T-cell (primary cell): ENCODE measurements around the gene CRACR2B. TPM values are rescaled to one million over a fixed set of nuclear protein-coding genes. Genes with fewer than 3 reads are reported as not detected.

Source experiments
- ATAC-seq, 4 experiments: fragments of 200-7000 bp in 3 of 4; fragments of 150-1000 bp in 1 of 4; cut with Tn5 transposase; replicated peaks in 1 of 4; 1 replicate in 3 of 4; 2 replicates in 1 of 4; pipeline ENCODE4 v1.10.0; 2021; ENCODE audit warnings: moderate library complexity in 3 of 4, mild to moderate bottlenecking in 2 of 4, moderate number of reproducible peaks in 1 of 4
- CTCF ChIA-PET, 2 donors: fragments of 300-600 bp; sonication (Branson Sonifier 250); formaldehyde crosslinking; loops; one replicate each; lab custom pipeline; 2022; ENCODE audit warnings: antibody characterized with exemption in 2 of 2; lab: Charles Lee
- POLR2A ChIA-PET, 2 donors: fragments of 300-600 bp; sonication (Branson Sonifier 250); formaldehyde crosslinking; loops; one replicate each; lab custom pipeline; 2022; ENCODE audit warnings: antibody characterized with exemption in 2 of 2; lab: Charles Lee
- DNase-seq, 35 experiments: peaks; one replicate each; pipeline versions ENCODE4 v3.0.0 to v3.0.0-alpha.2; 2013 to 2023
- H3K27ac ChIP-seq: one replicate; pipeline ENCODE4 v1.5.1; 2013; ENCODE audit warnings: low read length
- H3K27me3 ChIP-seq, 2 experiments: replicated peaks in 1 of 2; 1 replicate in 1 of 2; 2 replicates in 1 of 2; pipeline versions ENCODE4 v1.6.1 to v1.7.0; 2013; ENCODE audit warnings: low read length in 1 of 2, mixed read lengths in 1 of 2; ENCODE audit not compliant: control insufficient read depth in 2 of 2, insufficient read depth in 2 of 2; ENCODE audit errors: extremely low read depth in 1 of 2
- H3K36me3 ChIP-seq, 2 donors: 1 replicate in 1 of 2; 2 replicates in 1 of 2; pipeline versions ENCODE4 v1.6.1 to v1.7.0; 2013; ENCODE audit warnings: low read length in 1 of 2; ENCODE audit not compliant: control insufficient read depth in 2 of 2, insufficient read depth in 1 of 2; ENCODE audit errors: extremely low read depth in 1 of 2
- H3K4me1 ChIP-seq, 2 experiments: 1 replicate in 1 of 2; 2 replicates in 1 of 2; pipeline versions ENCODE4 v1.6.1 to v1.7.0; 2013; ENCODE audit warnings: low read length in 2 of 2, mixed read lengths in 1 of 2; ENCODE audit not compliant: insufficient read depth in 2 of 2, control insufficient read depth in 1 of 2; ENCODE audit errors: extremely low read depth in 1 of 2
- H3K4me3 ChIP-seq, 2 donors: 1 replicate in 1 of 2; 2 replicates in 1 of 2; pipeline versions ENCODE4 v1.5.1 to v1.7.0; 2013; ENCODE audit warnings: mild to moderate bottlenecking in 2 of 2, low read length in 1 of 2, moderate library complexity in 1 of 2; ENCODE audit not compliant: control insufficient read depth in 1 of 2; ENCODE audit errors: extremely low read depth in 1 of 2
- H3K9me3 ChIP-seq: 2 replicates; pipeline ENCODE4 v1.7.0; 2013
- H3K27ac Mint-ChIP-seq, 2 donors: one replicate each; pipeline ENCODE4 v1.8.0; 2020 to 2021; ENCODE audit warnings: mild to moderate bottlenecking in 2 of 2, mixed read lengths in 2 of 2
- H3K27me3 Mint-ChIP-seq, 2 donors: one replicate each; pipeline ENCODE4 v1.8.0; 2021 to 2022; ENCODE audit warnings: mixed read lengths in 2 of 2
- H3K36me3 Mint-ChIP-seq: one replicate; pipeline ENCODE4 v1.8.0; 2021; ENCODE audit warnings: mixed read lengths
- H3K4me1 Mint-ChIP-seq, 3 donors: one replicate each; pipeline ENCODE4 v1.8.0; 2020 to 2022; ENCODE audit warnings: mixed read lengths in 3 of 3, mild to moderate bottlenecking in 1 of 3
- H3K4me3 Mint-ChIP-seq, 3 donors: one replicate each; pipeline ENCODE4 v1.8.0; 2020 to 2022; ENCODE audit warnings: mild to moderate bottlenecking in 3 of 3, mixed read lengths in 3 of 3, moderate library complexity in 3 of 3
- H3K9me3 Mint-ChIP-seq, 3 donors: one replicate each; pipeline ENCODE4 v1.8.0; 2020 to 2022; ENCODE audit warnings: mixed read lengths in 3 of 3
- whole genome bisulfite sequencing: methylation state at CpG from one replicate; pipeline ENCODE4 v1.1.5; 2013; ENCODE audit warnings: missing lambda C conversion rate; ENCODE audit not compliant: insufficient coverage; 5-methylcytosine and 5-hydroxymethylcytosine counted together
- total RNA-seq, 35 experiments: library from RNA in 6 of 35; stranded (reverse) in 6 of 35; fragments of 120-200 nt in 1 of 35; gene quantifications; one replicate each; pipeline versions ENCODE4 v1.2.1 to v1.2.4 and lab custom pipeline; 2013 to 2026

The CRACR2B gene
- total RNA-seq, 5 donors from 2014 or later (not counting 1 experiment from before 2014, with no cell fraction given): 1.4 to 2.9 (median 1.5) TPM

GRCh38 chr11:824942-825341 is 2.8 kb upstream of the CRACR2B start:
- Histone ChIP-seq H3K9me3 (no peaks in the 10 kb centered on the region), H3K27me3 (peaks cover 0 to 52% of the 10 kb centered on the region in 2 experiments), H3K4me1 (peaks cover 12 to 68% of the 10 kb centered on the region in 2 experiments), H3K36me3 (peaks cover 7 to 29% of the 10 kb centered on the region in 2 donors), H3K27ac (no peak overlapping the region), H3K4me3 (no peak overlapping the region)
- Mint-ChIP-seq H3K4me1 (peaks cover 21 to 46% (median 35%) of the 10 kb centered on the region in 3 donors), H3K27ac (no peak overlapping the region), H3K9me3 (no peaks in the 10 kb centered on the region), H3K27me3 (peaks cover 9 to 25% of the 10 kb centered on the region in 2 donors), H3K4me3 (no peak overlapping the region), H3K36me3 (peaks cover 17% of the 10 kb centered on the region)
- WGBS: 92% methylated on average over 5 of the region's 11 CpGs
- no peak for DNase-seq
- ATAC-seq: no peak
- ChIA-PET POLR2A (no interaction called here), CTCF (no interaction called here)

- Mint-ChIP-seq H3K4me3 (no peak overlapping the region), H3K27me3 (peaks cover 9 to 28% of the 10 kb centered on the region in 2 donors), H3K36me3 (peaks cover 17% of the 10 kb centered on the region), H3K9me3 (no peaks in the 10 kb centered on the region), H3K27ac (no peak overlapping the region), H3K4me1 (peaks cover 21 to 42% (median 34%) of the 10 kb centered on the region in 3 donors)
- no peak for ATAC-seq
- peaks cover 0 to 58% of the 10 kb centered on the region in 2 experiments for H3K27me3 ChIP-seq
- H3K36me3 ChIP-seq: peaks cover 7 to 29% of the 10 kb centered on the region in 2 donors
- POLR2A ChIA-PET: no interaction called here
- H3K4me3 ChIP-seq: no peak overlapping the region
- 93% methylated on average over 5 of the region's 12 CpGs for WGBS
- DNase-seq: no peak
- no peaks in the 10 kb centered on the region for H3K9me3 ChIP-seq
- H3K4me1 ChIP-seq: peaks cover 15 to 68% of the 10 kb centered on the region in 2 experiments
- CTCF ChIA-PET: no interaction called here
- no peak overlapping the region for H3K27ac ChIP-seq
Measured at GRCh38 chr11:825366-826226, 2.1 kb upstream of the CRACR2B start.

- no peak overlapping the region for H3K27ac ChIP-seq
- POLR2A ChIA-PET: no interaction called here
Measured at GRCh38 chr11:826227-826621, 1.5 kb upstream of the CRACR2B start.

GRCh38 chr11:826836-827145 is 928 bp upstream of the CRACR2B start:
- Mint-ChIP-seq H3K4me3 (peak overlapping the region; percentile 65 to 72 (median 71)), H3K27me3 (peaks cover 9 to 34% of the 10 kb centered on the region in 2 donors), H3K4me1 (peaks cover 18 to 42% (median 28%) of the 10 kb centered on the region in 3 donors), H3K9me3 (no peaks in the 10 kb centered on the region), H3K27ac (no peak overlapping the region), H3K36me3 (peaks cover 17% of the 10 kb centered on the region)
- peaks cover 0 to 70% of the 10 kb centered on the region in 2 experiments for H3K27me3 ChIP-seq
- H3K4me3 ChIP-seq: peak overlapping the region; percentile 38 to 62
- ChIA-PET CTCF (no interaction called here), POLR2A (no interaction called here)
- under 1% methylated on average over 17 of the region's 22 CpGs for WGBS
- H3K9me3 ChIP-seq: no peaks in the 10 kb centered on the region
- H3K36me3 ChIP-seq: peaks cover 7 to 24% of the 10 kb centered on the region in 2 donors
- no peak overlapping the region for H3K27ac ChIP-seq
- DNase-seq: no peak
- ATAC-seq: peak in 2 of 4 experiments; percentile 3 to 6
- peaks cover 20 to 68% of the 10 kb centered on the region in 2 experiments for H3K4me1 ChIP-seq

More at GRCh38 chr11:826227-826621, 1.5 kb upstream of the CRACR2B start:
- H3K27me3 ChIP-seq: peaks cover 0 to 65% of the 10 kb centered on the region in 2 experiments
- Mint-ChIP-seq H3K27me3 (peaks cover 9 to 30% of the 10 kb centered on the region in 2 donors), H3K27ac (no peak overlapping the region), H3K9me3 (no peaks in the 10 kb centered on the region), H3K4me1 (peaks cover 14 to 39% (median 28%) of the 10 kb centered on the region in 3 donors), H3K4me3 (peak overlapping the region; percentile 65 to 72 (median 71)), H3K36me3 (peaks cover 17% of the 10 kb centered on the region)
- DNase-seq (no peak), ATAC-seq (no peak)
- WGBS: 55% methylated on average over 2 of the region's 9 CpGs
- H3K4me1 ChIP-seq: peaks cover 19 to 68% of the 10 kb centered on the region in 2 experiments
- H3K36me3 ChIP-seq: peaks cover 7 to 29% of the 10 kb centered on the region in 2 donors
- no peaks in the 10 kb centered on the region for H3K9me3 ChIP-seq
- no peak overlapping the region for H3K4me3 ChIP-seq
- CTCF ChIA-PET: no interaction called here

GRCh38 chr11:827146-827896 is 398 bp upstream of the CRACR2B start:
- H3K9me3 ChIP-seq: no peaks in the 10 kb centered on the region
- DNase-seq (no peak), ATAC-seq (peak in 3 of 4 experiments; percentile 3 to 26 (median 22))
- POLR2A ChIA-PET: no interaction called here
- H3K9me3 Mint-ChIP-seq: no peaks in the 10 kb centered on the region
- H3K27me3 Mint-ChIP-seq: peaks cover 9 to 36% of the 10 kb centered on the region in 2 donors
- CTCF ChIA-PET: no interaction called here
- peaks cover 0 to 73% of the 10 kb centered on the region in 2 experiments for H3K27me3 ChIP-seq
- peaks cover 23 to 41% (median 30%) of the 10 kb centered on the region in 3 donors for H3K4me1 Mint-ChIP-seq
- peak overlapping the region in 1 of 2 donors; percentile 55 for H3K27ac Mint-ChIP-seq
- peaks cover 20 to 70% of the 10 kb centered on the region in 2 experiments for H3K4me1 ChIP-seq
- no peak overlapping the region for H3K27ac ChIP-seq
- H3K4me3 Mint-ChIP-seq: peak overlapping the region; percentile 55 to 78 (median 59)
- peaks cover 7 to 20% of the 10 kb centered on the region in 2 donors for H3K36me3 ChIP-seq
- H3K36me3 Mint-ChIP-seq: peaks cover 13% of the 10 kb centered on the region
- WGBS: 5% methylated on average over 63 of the region's 66 CpGs
- peak overlapping the region; percentile 38 to 62 for H3K4me3 ChIP-seq

GRCh38 chr11:828506-829175 is 922 bp downstream of the CRACR2B start:
- H3K4me1 Mint-ChIP-seq: peaks cover 23 to 41% (median 30%) of the 10 kb centered on the region in 3 donors
- Histone ChIP-seq H3K4me1 (peaks cover 22 to 76% of the 10 kb centered on the region in 2 experiments), H3K27me3 (peaks cover 0 to 76% of the 10 kb centered on the region in 2 experiments), H3K27ac (no peak overlapping the region), H3K36me3 (peaks cover 7 to 14% of the 10 kb centered on the region in 2 donors), H3K4me3 (peak overlapping the region in 1 of 2 donors; percentile 63), H3K9me3 (no peaks in the 10 kb centered on the region)
- no peak overlapping the region for H3K27ac Mint-ChIP-seq
- POLR2A ChIA-PET: no interaction called here
- H3K4me3 Mint-ChIP-seq: peak overlapping the region; percentile 55 to 78 (median 59)
- H3K9me3 Mint-ChIP-seq: no peaks in the 10 kb centered on the region
- H3K36me3 Mint-ChIP-seq: peaks cover 7% of the 10 kb centered on the region
- peaks cover 9 to 37% of the 10 kb centered on the region in 2 donors for H3K27me3 Mint-ChIP-seq
- DNase-seq (no peak), ATAC-seq (no peak)
- 80% methylated on average over 14 of the region's 21 CpGs for WGBS
- CTCF ChIA-PET: no interaction called here
